Neural cell (in vitro differentiated cells): ENCODE data around the gene C2orf68. TPM values are rescaled to one million over a fixed set of nuclear protein-coding genes. Genes with fewer than 3 reads are reported as not detected.

Source experiments
- H2AFZ ChIP-seq: fragments of 200-600, 300-800 bp; sonication (generic), shearing (Covaris generic); 2 replicates; pipeline ENCODE4 v1.6.0; 2014; ENCODE audit warnings: low read depth, mild to moderate bottlenecking, antibody characterized with exemption, low read length, moderate library complexity
- H3F3A ChIP-seq: fragments of 200-600 bp; shearing (Covaris generic); 2 replicates; pipeline ENCODE4 v1.6.1; 2016; ENCODE audit warnings: mild to moderate bottlenecking, moderate library complexity, mixed read lengths, antibody characterized with exemption, low read length; ENCODE audit not compliant: insufficient read depth, poor library complexity, severe bottlenecking
- H3K27ac ChIP-seq: fragments of 200-600, 300-800 bp; sonication (generic), shearing (Covaris generic); 2 replicates; pipeline ENCODE4 v1.5.1; 2014; ENCODE audit warnings: mild to moderate bottlenecking, low read length, moderate library complexity
- H3K27me3 ChIP-seq: fragments of 300-800, 200-600 bp; sonication (generic), shearing (Covaris generic); 2 replicates; pipeline ENCODE4 v1.6.0; 2014; ENCODE audit warnings: mild to moderate bottlenecking, low read depth, low read length, moderate library complexity; ENCODE audit not compliant: insufficient read depth
- H3K36me3 ChIP-seq: fragments of 300-800, 200-600 bp; sonication (generic), shearing (Covaris generic); 2 replicates; pipeline ENCODE4 v1.5.1; 2014; ENCODE audit warnings: mild to moderate bottlenecking, antibody characterized with exemption, low read length, moderate library complexity; ENCODE audit not compliant: insufficient read depth
- H3K4me2 ChIP-seq: fragments of 300-800, 200-600 bp; sonication (generic), shearing (Covaris generic); 2 replicates; pipeline ENCODE4 v1.6.0; 2014; ENCODE audit warnings: mild to moderate bottlenecking, low read length
- H3K4me3 ChIP-seq: fragments of 300-800, 200-600 bp; sonication (generic), shearing (Covaris generic); 2 replicates; pipeline ENCODE4 v1.5.1; 2014; ENCODE audit warnings: mild to moderate bottlenecking, low read length, moderate library complexity
- H3K79me2 ChIP-seq: fragments of 200-600 bp; shearing (Covaris generic); replicated peaks from 2 replicates; pipeline ENCODE4 v1.6.0; 2014; ENCODE audit warnings: mild to moderate bottlenecking, low read length, moderate library complexity; ENCODE audit not compliant: insufficient read depth
- H3K9ac ChIP-seq: fragments of 300-800, 200-600 bp; sonication (generic), shearing (Covaris generic); 2 replicates; pipeline ENCODE4 v1.6.1; 2016; ENCODE audit warnings: mild to moderate bottlenecking, low read length, mixed read lengths
- H3K9me2 ChIP-seq: fragments of 200-600 bp; shearing (Covaris generic); 2 replicates; pipeline ENCODE4 v1.6.1; 2016; ENCODE audit warnings: mild to moderate bottlenecking, low read length, mixed read lengths; ENCODE audit not compliant: insufficient read depth
- H3K9me3 ChIP-seq: fragments of 200-600, 300-800 bp; sonication (generic), shearing (Covaris generic); 2 replicates; pipeline ENCODE4 v1.6.1; 2016; ENCODE audit warnings: mild to moderate bottlenecking, mixed run types, low read length, moderate library complexity, mixed read lengths
- H4K20me1 ChIP-seq: fragments of 200-600 bp; shearing (Covaris generic); 2 replicates; pipeline ENCODE4 v1.6.1; 2016; ENCODE audit warnings: mild to moderate bottlenecking, mixed run types; ENCODE audit not compliant: insufficient read depth
- EP300 ChIP-seq: fragments of 450-650 bp; conservative IDR thresholded peaks from 2 replicates; pipeline ENCODE4 v1.6.1; 2014; ENCODE audit warnings: antibody characterized with exemption, mild to moderate bottlenecking, moderate library complexity; ENCODE audit not compliant: poor library complexity, severe bottlenecking
- EZH2 ChIP-seq: fragments of 200-600, 300-800 bp; shearing (Covaris generic), sonication (generic); IDR thresholded peaks from 2 replicates; pipeline ENCODE4 v1.6.1; 2014; ENCODE audit warnings: antibody characterized with exemption, low read length, borderline replicate concordance, mild to moderate bottlenecking; ENCODE audit not compliant: insufficient read depth, poor library complexity, severe bottlenecking
- MXI1 ChIP-seq: fragments of 450-650 bp; conservative IDR thresholded peaks from 2 replicates; pipeline ENCODE4 v1.6.1; 2014; ENCODE audit warnings: antibody characterized with exemption, mild to moderate bottlenecking; ENCODE audit not compliant: poor library complexity, severe bottlenecking
- SMC3 ChIP-seq: fragments of 450-650 bp; conservative IDR thresholded peaks from 2 replicates; pipeline ENCODE4 v1.6.1; 2014; ENCODE audit warnings: antibody characterized with exemption, mild to moderate bottlenecking, moderate library complexity; ENCODE audit not compliant: poor library complexity
- polyA plus RNA-seq: library from polyadenylated mRNA; depleted of rRNA; stranded (reverse); fragments of >200 nt; gene quantifications from 2 replicates; pipeline ENCODE4 v1.2.3, GENCODE V29; 2014
- TF ChIP-seq, protein P1 (sequence below): fragments of 450-650 bp; IDR thresholded peaks from 2 replicates; pipeline ENCODE4 v1.5.1; 2014; ENCODE audit warnings: antibody characterized with exemption, mild to moderate bottlenecking, moderate library complexity; ENCODE audit not compliant: poor library complexity, severe bottlenecking

C2orf68 gene
- polyA plus RNA-seq, 1 donor from 2014 or later = 28.0 TPM

- Histone ChIP-seq H3K9ac (no peak overlapping the region), H3K4me3 (no peak overlapping the region), H2AFZ (no peak overlapping the region), H3K4me2 (no peak overlapping the region), H3K9me3 (no peaks in the 10 kb centered on the region), H3K36me3 (peaks cover 17% of the 10 kb centered on the region), H3K9me2 (no peaks in the 10 kb centered on the region), H4K20me1 (no peaks in the 10 kb centered on the region), H3K27ac (no peak overlapping the region), H3K79me2 (no peaks in the 10 kb centered on the region), H3K27me3 (no peaks in the 10 kb centered on the region), H3F3A (no peaks in the 10 kb centered on the region)
- TF ChIP-seq MXI1 (no peak), EZH2 (no peak)
- TF ChIP-seq, protein P1, sequence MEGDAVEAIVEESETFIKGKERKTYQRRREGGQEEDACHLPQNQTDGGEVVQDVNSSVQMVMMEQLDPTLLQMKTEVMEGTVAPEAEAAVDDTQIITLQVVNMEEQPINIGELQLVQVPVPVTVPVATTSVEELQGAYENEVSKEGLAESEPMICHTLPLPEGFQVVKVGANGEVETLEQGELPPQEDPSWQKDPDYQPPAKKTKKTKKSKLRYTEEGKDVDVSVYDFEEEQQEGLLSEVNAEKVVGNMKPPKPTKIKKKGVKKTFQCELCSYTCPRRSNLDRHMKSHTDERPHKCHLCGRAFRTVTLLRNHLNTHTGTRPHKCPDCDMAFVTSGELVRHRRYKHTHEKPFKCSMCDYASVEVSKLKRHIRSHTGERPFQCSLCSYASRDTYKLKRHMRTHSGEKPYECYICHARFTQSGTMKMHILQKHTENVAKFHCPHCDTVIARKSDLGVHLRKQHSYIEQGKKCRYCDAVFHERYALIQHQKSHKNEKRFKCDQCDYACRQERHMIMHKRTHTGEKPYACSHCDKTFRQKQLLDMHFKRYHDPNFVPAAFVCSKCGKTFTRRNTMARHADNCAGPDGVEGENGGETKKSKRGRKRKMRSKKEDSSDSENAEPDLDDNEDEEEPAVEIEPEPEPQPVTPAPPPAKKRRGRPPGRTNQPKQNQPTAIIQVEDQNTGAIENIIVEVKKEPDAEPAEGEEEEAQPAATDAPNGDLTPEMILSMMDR = no peak
Measured at GRCh38 chr2:85644909-85645308, 33.0 kb upstream of the C2orf68 start.

GRCh38 chr2:85642725-85643124 lies 30.9 kb upstream of the C2orf68 start:
- H3K27me3 ChIP-seq = no peaks in the 10 kb centered on the region
- no peaks in the 10 kb centered on the region for H3K9me3 ChIP-seq
- no peak overlapping the region for H3K4me3 ChIP-seq
- H3K4me2 ChIP-seq = no peak overlapping the region
- peaks cover 9% of the 10 kb centered on the region for H3K36me3 ChIP-seq
- H4K20me1 ChIP-seq = no peaks in the 10 kb centered on the region
- no peak overlapping the region for H3K9ac ChIP-seq
- TF ChIP-seq, protein P1 = no peak
- TF ChIP-seq SMC3 = no peak
- no peak for TF ChIP-seq EP300
- H2AFZ ChIP-seq = no peak overlapping the region
- H3K27ac ChIP-seq = no peak overlapping the region
- H3K79me2 ChIP-seq = no peaks in the 10 kb centered on the region
- no peaks in the 10 kb centered on the region for H3F3A ChIP-seq
- no peaks in the 10 kb centered on the region for H3K9me2 ChIP-seq

DNA sequence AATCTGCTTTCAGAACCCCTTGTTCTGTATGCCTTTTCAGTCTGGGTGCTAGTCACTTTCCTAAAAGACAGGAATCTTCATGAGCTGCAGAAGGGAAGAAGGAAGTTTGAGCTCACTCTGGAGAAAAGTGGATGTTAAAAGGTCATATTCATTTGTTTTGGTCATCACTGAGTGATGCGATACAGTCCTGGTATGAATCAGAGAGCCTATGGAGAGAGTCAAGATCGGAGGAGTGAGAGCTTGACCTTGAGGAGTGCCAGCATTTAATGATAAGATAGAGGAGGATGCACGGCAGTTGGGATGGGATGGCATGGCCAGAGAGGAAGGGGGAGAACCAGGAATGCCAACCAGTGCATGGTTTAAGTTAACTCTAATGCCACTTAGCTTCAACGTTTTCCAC lies 23.8 kb upstream of the C2orf68 start:
- no peak overlapping the region for H2AFZ ChIP-seq
- H3K4me2 ChIP-seq = no peak overlapping the region
- no peak overlapping the region for H3K4me3 ChIP-seq
- TF ChIP-seq SMC3 = no peak
- TF ChIP-seq, protein P1 = no peak
- H4K20me1 ChIP-seq = peaks cover 3% of the 10 kb centered on the region
- no peaks in the 10 kb centered on the region for H3K27me3 ChIP-seq
- no peak overlapping the region for H3K27ac ChIP-seq
- no peaks in the 10 kb centered on the region for H3K9me2 ChIP-seq
- H3K9ac ChIP-seq = no peak overlapping the region
- H3F3A ChIP-seq = no peaks in the 10 kb centered on the region
- H3K79me2 ChIP-seq = no peaks in the 10 kb centered on the region
- H3K9me3 ChIP-seq = no peaks in the 10 kb centered on the region
- peaks cover under 1% of the 10 kb centered on the region for H3K36me3 ChIP-seq
